ENCODE data around the gene CRYL1. TPM values are rescaled to one million over a fixed set of nuclear protein-coding genes. Genes with fewer than 3 reads are reported as not detected.

CRYL1 gene
- polyA plus RNA-seq, 1 of the 3 experiments (the other 2 are of a cell fraction) = 34.8 TPM

DNA sequence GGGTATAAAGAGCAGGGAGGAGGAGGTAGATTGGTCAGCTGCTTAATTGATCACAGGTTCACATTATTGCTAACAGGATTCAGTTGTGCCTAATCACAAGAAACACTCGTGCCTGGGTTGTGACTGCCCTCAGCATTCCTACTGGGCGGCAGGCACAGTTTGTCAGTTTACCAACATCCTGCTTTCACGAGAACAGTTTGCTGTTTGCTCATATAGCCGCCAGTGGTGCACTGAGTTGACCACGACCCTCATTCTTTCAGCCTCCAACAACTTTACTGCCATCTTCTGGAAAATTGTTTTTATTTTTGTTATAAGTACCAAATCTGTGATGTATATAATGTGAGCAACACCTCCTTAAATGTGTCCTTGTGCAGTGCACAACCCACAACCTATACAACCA is 25.1 kb upstream of the CRYL1 start:
- H3K36me3 ChIP-seq (replicated peaks in 1 of 2; ENCODE audit: control insufficient read depth in 1 of 2, insufficient read depth in 2 of 2, low read length in 1 of 2) = no peaks in the 10 kb centered on the region
- TF ChIP-seq ELF1 (IDR thresholded peaks at IDR 0.05) (no peak), POLR2AphosphoS5 (IDR thresholded peaks at IDR 0.05; ENCODE audit: low read depth, low read length) (no peak), MXI1 (IDR thresholded peaks at IDR 0.05; ENCODE audit: low read depth, low read length) (no peak), FOXJ3 (CRISPR knock-in tag; IDR thresholded peaks at IDR 0.05) (no peak), RXRA (IDR thresholded peaks at IDR 0.05; ENCODE audit: borderline replicate concordance, low read depth) (no peak), RAD21 (IDR thresholded peaks at IDR 0.05; ENCODE audit: low read length) (no peak), SMC3 (IDR thresholded peaks at IDR 0.05; ENCODE audit: low read depth, low read length) (no peak), GATA2 (CRISPR knock-in tag; IDR thresholded peaks at IDR 0.05) (no peak), REST (IDR thresholded peaks at IDR 0.05; ENCODE audit: low read depth, low read length) (no peak), NRF1 (IDR thresholded peaks at IDR 0.05; ENCODE audit: low read depth, low read length) (no peak), CTCF (IDR thresholded peaks at IDR 0.05) (no peak), RFX5 (IDR thresholded peaks at IDR 0.05; ENCODE audit: low read length) (no peak), RCOR1 (IDR thresholded peaks at IDR 0.05; ENCODE audit: low read length) (no peak), ZBTB33 (IDR thresholded peaks at IDR 0.05; ENCODE audit: borderline replicate concordance, low read depth) (no peak), GABPA (IDR thresholded peaks at IDR 0.05; ENCODE audit: low read depth) (no peak), TAF1 (IDR thresholded peaks at IDR 0.05; ENCODE audit: borderline replicate concordance, low read depth, low read length) (no peak), YY1 (IDR thresholded peaks at IDR 0.05; ENCODE audit: low read depth) (no peak)
- TF ChIP-seq, protein P1, sequence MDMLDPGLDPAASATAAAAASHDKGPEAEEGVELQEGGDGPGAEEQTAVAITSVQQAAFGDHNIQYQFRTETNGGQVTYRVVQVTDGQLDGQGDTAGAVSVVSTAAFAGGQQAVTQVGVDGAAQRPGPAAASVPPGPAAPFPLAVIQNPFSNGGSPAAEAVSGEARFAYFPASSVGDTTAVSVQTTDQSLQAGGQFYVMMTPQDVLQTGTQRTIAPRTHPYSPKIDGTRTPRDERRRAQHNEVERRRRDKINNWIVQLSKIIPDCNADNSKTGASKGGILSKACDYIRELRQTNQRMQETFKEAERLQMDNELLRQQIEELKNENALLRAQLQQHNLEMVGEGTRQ (IDR thresholded peaks at IDR 0.05; ENCODE audit: borderline replicate concordance, low read depth, low read length) = no peak
- POLR2A ChIA-PET = no interaction called here
- no peaks in the 10 kb centered on the region for H3K9me2 ChIP-seq
- no peak overlapping the region for H3K4me3 ChIP-seq (ENCODE audit: low read depth in 2 of 2, low read length in 1 of 2)
- no peaks in the 10 kb centered on the region for H3K27me3 ChIP-seq (ENCODE audit: insufficient read depth)
- no peaks in the 10 kb centered on the region for H3F3A ChIP-seq (replicated peaks; ENCODE audit: insufficient read depth)
- WGBS (ENCODE audit: low lambda C conversion rate) = 68% methylated on average over 5 of the region's 5 CpGs
- H3K27ac ChIP-seq (ENCODE audit: low read depth in 2 of 2, low read length in 1 of 2) = no peak overlapping the region
- no peaks in the 10 kb centered on the region for H3K9me3 ChIP-seq
- H3K9ac ChIP-seq = no peak overlapping the region
- 0 out of 2 replicates have a peak overlapping the region, but pooled peaks have one; percentile 0 for H2AFZ ChIP-seq (ENCODE audit: low read depth)
- CTCF ChIA-PET = no interaction called here
- no peak overlapping the region for H3K4me2 ChIP-seq
- peaks cover 0 to 2% of the 10 kb centered on the region in 2 experiments; a peak in 1 of 4 replicates for H3K4me1 ChIP-seq (ENCODE audit: control insufficient read depth in 1 of 2, insufficient read depth in 2 of 2, low read depth in 1 of 2, low read length in 1 of 2)
- no peak for DNase-seq
- no peaks in the 10 kb centered on the region for H3K79me2 ChIP-seq (ENCODE audit: insufficient read depth)
- no peaks in the 10 kb centered on the region for H4K20me1 ChIP-seq (ENCODE audit: insufficient read depth)

All from SK-N-SH (cell line).